Muscle of leg (tissue), 11 donors: ENCODE measurements around the gene MALRD1. TPM values are rescaled to one million over a fixed set of nuclear protein-coding genes. Genes with fewer than 3 reads are reported as not detected.

Experiments used
- DNase-seq: peaks from one replicate; pipeline ENCODE4 v3.0.0; 2013
- H3K27ac ChIP-seq: one replicate; pipeline ENCODE4 v1.5.1; 2013; ENCODE audit warnings: mild to moderate bottlenecking, low read length, control low read depth
- H3K27me3 ChIP-seq: one replicate; pipeline ENCODE4 v1.6.1; 2013; ENCODE audit warnings: low read length; ENCODE audit not compliant: control insufficient read depth, insufficient read depth
- H3K36me3 ChIP-seq: one replicate; pipeline ENCODE4 v1.6.1; 2013; ENCODE audit warnings: low read length; ENCODE audit not compliant: control insufficient read depth, insufficient read depth
- H3K4me1 ChIP-seq: one replicate; pipeline ENCODE4 v1.6.1; 2013; ENCODE audit warnings: low read length; ENCODE audit not compliant: control insufficient read depth, insufficient read depth
- H3K4me3 ChIP-seq: one replicate; pipeline ENCODE4 v1.5.1; 2013; ENCODE audit warnings: low read length, control low read depth
- H3K9me3 ChIP-seq: replicated peaks from 2 replicates; pipeline ENCODE4 v1.6.1; 2013; ENCODE audit warnings: low read depth, low read length; ENCODE audit not compliant: control insufficient read depth
- WGBS: methylation state at CpG from one replicate; pipeline ENCODE4 v1.1.5; 2013; ENCODE audit warnings: missing lambda C conversion rate; ENCODE audit not compliant: insufficient coverage; 5-methylcytosine and 5-hydroxymethylcytosine counted together
- polyA plus RNA-seq, 8 donors: library from polyadenylated mRNA; unstranded; fragments of 120-200 nt; gene quantifications; one replicate each; pipeline versions ENCODE4 v1.2.1 to v1.2.3, GENCODE V29; 2013; ENCODE audit warnings: inconsistent platforms in 1 of 8, low replicate concordance in 1 of 8; ENCODE audit not compliant: insufficient read length in 8 of 8, insufficient read depth in 1 of 8
- total RNA-seq: library from RNA; stranded (reverse); fragments of 120-200 nt; gene quantifications from one replicate; pipeline ENCODE4 v1.2.4, GENCODE V29; 2013

Gene MALRD1
- total and polyA plus RNA-seq, 9 donors = 0.45 to 6.2 (median 1.0) TPM

- no peak for DNase-seq
- H3K27ac ChIP-seq = no peak overlapping the region
- H3K36me3 ChIP-seq = no peaks in the 10 kb centered on the region
- no peak overlapping the region for H3K4me3 ChIP-seq
- H3K9me3 ChIP-seq = no peaks in the 10 kb centered on the region
- WGBS = 80% methylated on average over 5 of the region's 5 CpGs
- H3K27me3 ChIP-seq = no peaks in the 10 kb centered on the region
- no peaks in the 10 kb centered on the region for H3K4me1 ChIP-seq
These were observed 413.0 kb downstream of the MALRD1 start for GRCh38 chr10:19461588-19461987.

- Histone ChIP-seq H3K9me3 (peaks cover 4% of the 10 kb centered on the region), H3K27me3 (no peaks in the 10 kb centered on the region), H3K4me1 (no peaks in the 10 kb centered on the region), H3K27ac (no peak overlapping the region), H3K4me3 (no peak overlapping the region), H3K36me3 (no peaks in the 10 kb centered on the region)
- DNase-seq = no peak
- 91% methylated on average over 4 of the region's 6 CpGs for WGBS
These were observed 418.1 kb downstream of the MALRD1 start for GRCh38 chr10:19466709-19467108.

GRCh38 chr10:19468413-19468812, 419.8 kb downstream of the MALRD1 start:
- H3K27me3 ChIP-seq = no peaks in the 10 kb centered on the region
- WGBS = no CpG with 5 or more reads among the region's 1 CpG

GRCh38 chr10:19469521-19469920, 420.9 kb downstream of the MALRD1 start:
- H3K27ac ChIP-seq = no peak overlapping the region
- no CpG with 5 or more reads among the region's 1 CpG for WGBS
- no peaks in the 10 kb centered on the region for H3K4me1 ChIP-seq
- peak; percentile 63 for DNase-seq
- H3K27me3 ChIP-seq = no peaks in the 10 kb centered on the region
- no peaks in the 10 kb centered on the region for H3K36me3 ChIP-seq
- H3K9me3 ChIP-seq = peaks cover 4% of the 10 kb centered on the region
- no peak overlapping the region for H3K4me3 ChIP-seq

More at GRCh38 chr10:19468413-19468812, 419.8 kb downstream of the MALRD1 start:
- H3K4me3 ChIP-seq = no peak overlapping the region
- peaks cover 4% of the 10 kb centered on the region for H3K9me3 ChIP-seq
- no peaks in the 10 kb centered on the region for H3K4me1 ChIP-seq
- H3K36me3 ChIP-seq = no peaks in the 10 kb centered on the region
- DNase-seq = peak; percentile 94
- H3K27ac ChIP-seq = no peak overlapping the region

- 100% methylated on average over 1 of the region's 4 CpGs for WGBS
- Histone ChIP-seq H3K4me1 (no peaks in the 10 kb centered on the region), H3K27me3 (no peaks in the 10 kb centered on the region), H3K4me3 (no peak overlapping the region), H3K9me3 (no peaks in the 10 kb centered on the region), H3K27ac (no peak overlapping the region), H3K36me3 (no peaks in the 10 kb centered on the region)
- no peak for DNase-seq
These were observed 431.3 kb downstream of the MALRD1 start for GRCh38 chr10:19479854-19480253.

GRCh38 chr10:19480353-19480752, 431.8 kb downstream of the MALRD1 start:
- WGBS = 61% methylated on average over 2 of the region's 3 CpGs
- no peaks in the 10 kb centered on the region for H3K4me1 ChIP-seq
- H3K9me3 ChIP-seq = no peaks in the 10 kb centered on the region
- DNase-seq = no peak
- no peak overlapping the region for H3K4me3 ChIP-seq
- H3K27ac ChIP-seq = no peak overlapping the region
- no peaks in the 10 kb centered on the region for H3K27me3 ChIP-seq
- H3K36me3 ChIP-seq = no peaks in the 10 kb centered on the region

GRCh38 chr10:19483421-19483820, 434.8 kb downstream of the MALRD1 start:
- no peak overlapping the region for H3K27ac ChIP-seq
- no peaks in the 10 kb centered on the region for H3K9me3 ChIP-seq
- no CpG with 5 or more reads among the region's 2 CpGs for WGBS
- no peak overlapping the region for H3K4me3 ChIP-seq
- no peaks in the 10 kb centered on the region for H3K36me3 ChIP-seq
- H3K27me3 ChIP-seq = no peaks in the 10 kb centered on the region
- H3K4me1 ChIP-seq = no peaks in the 10 kb centered on the region
- peak; percentile 60 for DNase-seq

GRCh38 chr10:19488592-19489280, 440.1 kb downstream of the MALRD1 start:
- H3K27ac ChIP-seq = no peak overlapping the region
- 44% methylated on average over 19 of the region's 23 CpGs for WGBS
- H3K27me3 ChIP-seq = no peaks in the 10 kb centered on the region
- H3K9me3 ChIP-seq = no peaks in the 10 kb centered on the region
- DNase-seq = peak; percentile 83
- H3K36me3 ChIP-seq = no peaks in the 10 kb centered on the region
- no peaks in the 10 kb centered on the region for H3K4me1 ChIP-seq
- peak overlapping the region; percentile 18 for H3K4me3 ChIP-seq

GRCh38 chr10:19491166-19491565, 442.6 kb downstream of the MALRD1 start:
- DNase-seq = no peak
- Histone ChIP-seq H3K4me1 (no peaks in the 10 kb centered on the region), H3K4me3 (no peak overlapping the region), H3K36me3 (no peaks in the 10 kb centered on the region), H3K27ac (no peak overlapping the region), H3K27me3 (no peaks in the 10 kb centered on the region), H3K9me3 (no peaks in the 10 kb centered on the region)
- WGBS = no CpG with 5 or more reads among the region's 2 CpGs

GRCh38 chr10:19493917-19494316, 445.3 kb downstream of the MALRD1 start:
- 88% methylated on average over 2 of the region's 3 CpGs for WGBS
- Histone ChIP-seq H3K4me1 (no peaks in the 10 kb centered on the region), H3K9me3 (no peaks in the 10 kb centered on the region), H3K4me3 (no peak overlapping the region), H3K36me3 (no peaks in the 10 kb centered on the region), H3K27ac (no peak overlapping the region), H3K27me3 (no peaks in the 10 kb centered on the region)
- no peak for DNase-seq

- peak; percentile 76 for DNase-seq
- no CpG with 5 or more reads among the region's 4 CpGs for WGBS
- Histone ChIP-seq H3K4me3 (no peak overlapping the region), H3K9me3 (no peaks in the 10 kb centered on the region), H3K27me3 (no peaks in the 10 kb centered on the region), H3K36me3 (no peaks in the 10 kb centered on the region), H3K4me1 (no peaks in the 10 kb centered on the region), H3K27ac (no peak overlapping the region)
These were observed 448.4 kb downstream of the MALRD1 start for GRCh38 chr10:19497026-19497425.
